Activated CD4-positive, alpha-beta T cell treated with anti-CD3 and anti-CD28 coated beads, Interleukin-2, Interleukin-4, amounts not matched to agents 100 ng/mL and 50 ng/mL, durations not matched to agents 16 hours and 8 hours (primary cell): ENCODE results near the gene SPATA6.
"Not testable (repeated sequence)": the region's sequence is repeated elsewhere in the genome, so short reads cannot be mapped to it uniquely, and the experiment has no call there.

Experiments
- DNase-seq: peaks from one replicate; pipeline ENCODE4 v3.0.0-alpha.2; 2020; ENCODE audit warnings: low spot score

Gene SPATA6

DNA sequence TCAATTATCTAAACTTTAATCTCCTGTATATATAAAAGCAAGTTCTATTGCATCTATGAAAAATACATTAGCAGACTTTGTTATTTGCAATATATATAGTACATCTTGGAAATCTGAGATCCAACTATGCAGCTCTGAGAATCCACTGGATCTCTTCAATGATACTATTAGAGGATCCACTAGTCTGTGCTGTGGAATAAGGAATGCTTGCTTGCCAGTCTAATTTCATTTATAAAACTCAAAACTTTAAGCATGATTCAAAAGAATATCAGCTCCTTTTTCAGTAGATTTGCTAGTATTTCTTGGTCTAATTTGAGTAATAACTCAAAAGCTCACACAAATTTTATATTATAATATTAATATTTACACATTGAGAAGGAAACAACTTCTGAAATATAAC, 115.1 kb downstream of the SPATA6 start:
- DNase-seq, result no peak

DNA sequence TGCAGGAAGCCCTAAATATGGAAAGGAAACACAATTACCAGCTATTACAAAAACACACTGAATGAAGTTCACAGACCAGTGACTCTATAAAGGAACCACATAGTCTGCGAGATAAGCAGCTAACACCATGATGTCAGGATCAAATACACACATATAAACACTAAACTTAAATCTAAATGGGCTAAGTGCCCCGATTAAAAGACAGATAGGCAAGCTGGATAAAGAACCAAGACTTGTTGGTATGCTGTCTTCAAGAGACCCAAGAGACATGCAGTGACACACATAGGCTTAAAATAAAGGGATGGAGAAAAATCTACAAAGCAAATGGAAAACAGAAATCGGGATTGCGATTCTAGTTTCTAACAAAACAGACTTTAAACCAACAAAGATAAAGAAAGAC, 127.6 kb downstream of the SPATA6 start:
- no peak for DNase-seq

DNA sequence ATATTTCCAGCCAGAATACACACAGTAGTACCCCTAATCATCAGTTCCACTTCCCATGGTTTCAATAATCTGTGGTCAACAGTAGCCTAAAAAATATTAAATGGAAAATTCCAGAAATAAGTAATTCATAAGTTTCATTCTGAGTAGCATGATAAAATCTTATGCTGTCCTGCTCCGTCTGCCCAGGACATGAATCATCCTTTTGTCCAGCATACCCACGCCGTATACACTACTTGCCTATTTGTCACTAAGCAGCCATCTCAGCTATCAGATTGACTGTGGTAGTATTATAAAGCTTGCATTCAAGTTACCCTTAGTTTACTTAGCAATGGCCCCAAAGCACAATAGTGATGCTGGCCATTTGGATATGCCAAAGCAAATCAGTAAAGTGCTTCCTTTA, 130.8 kb downstream of the SPATA6 start:
- no peak for DNase-seq

DNA sequence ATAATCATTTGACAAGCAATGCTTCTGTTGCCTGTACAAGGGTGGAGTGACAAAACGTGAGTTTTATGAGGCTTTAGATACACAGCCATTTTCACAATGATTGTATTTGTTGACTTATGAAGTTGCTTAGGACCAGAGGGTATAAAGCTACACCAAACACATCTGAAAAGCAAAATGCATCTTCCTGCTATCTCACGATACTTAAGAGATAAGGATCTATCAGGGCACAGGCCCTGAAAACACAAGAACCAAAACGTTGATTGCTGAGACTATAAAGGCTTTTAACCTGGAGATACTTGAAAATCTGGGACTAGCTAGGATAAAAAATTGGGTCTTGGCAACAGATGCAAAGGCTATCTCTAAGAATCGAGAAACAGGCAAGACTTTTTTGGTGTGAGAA, 133.7 kb downstream of the SPATA6 start:
- no peak for DNase-seq

DNA sequence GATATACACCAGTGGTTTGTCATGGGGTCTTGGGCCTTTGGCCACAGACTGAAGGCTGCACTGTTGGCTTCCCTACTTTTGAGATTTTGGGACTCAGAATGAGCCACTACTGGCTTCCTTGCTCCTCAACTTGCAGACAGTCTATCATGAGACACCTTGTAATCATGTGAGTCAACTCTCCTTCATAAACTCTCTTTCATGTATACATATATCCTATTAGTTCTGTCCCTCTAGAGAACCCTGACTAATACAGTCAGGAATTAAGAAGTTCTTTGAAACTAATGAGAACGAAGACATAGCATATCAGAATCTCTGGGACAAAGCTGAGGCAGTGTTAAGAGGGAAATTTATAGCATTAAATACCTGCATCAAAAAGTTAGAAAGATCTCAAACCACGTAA, 138.7 kb downstream of the SPATA6 start:
- no peak for DNase-seq

DNA sequence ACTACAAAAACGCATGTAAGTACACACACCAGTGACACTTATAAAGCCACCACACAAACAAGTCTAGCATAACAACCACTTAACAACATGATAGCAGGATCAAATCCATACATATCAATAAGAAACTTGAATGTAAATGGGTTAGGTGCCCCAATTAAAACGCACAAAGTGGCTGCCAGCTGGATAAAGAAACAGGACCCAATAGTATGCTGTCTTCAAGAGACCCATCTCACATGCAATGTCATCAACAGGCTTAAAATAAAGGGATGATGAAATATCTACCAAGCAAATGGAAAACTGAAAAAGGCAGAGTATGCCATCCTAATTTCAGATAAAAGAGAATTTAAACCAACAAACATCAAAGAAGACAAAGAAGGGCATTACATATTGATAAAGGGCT, 139.9 kb downstream of the SPATA6 start:
- DNase-seq, result no peak

DNA sequence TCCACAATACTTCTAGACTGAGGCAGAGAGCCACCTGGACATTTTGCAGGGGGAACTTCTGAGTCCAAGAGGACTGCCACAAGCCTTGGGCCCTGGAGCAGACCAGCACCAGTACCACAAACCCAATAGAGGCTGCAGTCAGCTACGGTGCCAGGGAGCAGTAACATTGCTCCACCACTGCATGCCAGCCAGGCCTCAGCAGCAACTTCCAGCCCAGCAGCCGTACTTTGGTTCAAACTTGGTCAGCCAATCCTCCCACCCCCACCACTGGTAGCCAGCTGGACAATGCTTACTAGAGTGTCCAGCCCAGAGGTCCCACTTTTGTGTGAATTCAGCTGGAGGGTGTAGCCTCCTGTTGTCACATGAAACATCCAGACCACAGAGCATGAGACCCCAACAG, 142.1 kb downstream of the SPATA6 start:
- DNase-seq, result no peak

DNA sequence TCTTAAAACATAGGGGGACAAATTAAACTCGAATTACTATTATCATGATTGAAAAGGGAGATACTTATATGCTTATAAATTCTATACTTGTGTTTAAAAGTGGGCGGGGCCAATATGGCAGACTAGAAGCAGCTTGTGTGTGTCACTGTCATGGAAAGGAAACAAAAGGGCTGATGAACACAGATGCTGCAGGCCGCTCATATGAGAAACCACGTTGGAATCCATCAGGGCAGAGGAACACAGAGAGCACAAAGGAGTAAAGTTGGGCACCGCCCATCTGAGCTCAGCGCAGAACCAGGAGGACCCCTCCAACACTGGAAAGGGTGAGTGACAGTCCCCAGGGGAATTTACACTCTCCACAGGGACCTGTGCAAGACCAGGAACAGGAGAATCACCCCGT, 142.5 kb downstream of the SPATA6 start:
- DNase-seq, result no peak

DNA sequence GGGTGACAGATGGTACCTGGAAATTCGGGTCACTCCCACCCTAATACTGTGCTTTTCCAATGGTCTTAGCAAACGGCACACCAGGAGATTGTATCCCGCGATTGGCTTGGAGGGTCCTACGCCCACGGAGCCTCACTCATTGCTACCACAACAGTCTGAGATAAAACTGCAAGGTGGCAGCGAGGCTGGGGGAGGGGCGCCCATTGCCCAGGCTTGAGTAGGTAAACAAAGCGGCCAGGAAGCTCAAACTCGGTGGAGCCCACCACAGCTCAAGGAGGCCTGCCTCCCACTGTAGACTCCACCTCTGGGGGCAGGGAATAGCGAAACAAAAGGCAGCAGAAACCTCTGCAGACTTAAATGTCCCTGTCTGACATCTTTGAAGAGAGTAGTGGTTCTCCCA, 160.2 kb downstream of the SPATA6 start:
- not testable (repeated sequence) for DNase-seq

DNA sequence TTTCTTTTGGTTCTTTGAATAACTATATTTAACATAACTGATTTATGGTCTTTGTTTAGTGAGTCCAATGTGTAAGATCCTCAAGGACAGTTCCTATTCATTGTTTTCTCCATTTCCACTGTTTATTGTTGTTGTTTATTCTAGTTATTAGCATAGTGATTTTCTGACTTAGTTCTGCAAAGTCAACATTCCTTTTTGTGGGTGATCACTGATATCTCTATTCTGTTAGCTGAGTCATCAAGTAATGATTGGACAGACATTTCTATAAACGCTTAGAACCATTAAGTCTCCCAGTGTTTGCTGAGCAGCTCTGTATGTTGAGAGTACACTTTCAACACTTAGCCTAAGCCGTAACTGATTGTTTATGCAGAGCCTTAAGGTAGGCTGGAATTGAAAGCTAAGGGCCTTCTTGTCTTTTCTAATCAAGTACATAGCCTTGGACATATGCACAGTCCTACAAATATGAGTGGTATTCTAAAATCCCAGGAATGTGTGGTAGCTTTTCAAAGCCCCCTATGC, 162.4 kb downstream of the SPATA6 start:
- DNase-seq, result no peak

DNA sequence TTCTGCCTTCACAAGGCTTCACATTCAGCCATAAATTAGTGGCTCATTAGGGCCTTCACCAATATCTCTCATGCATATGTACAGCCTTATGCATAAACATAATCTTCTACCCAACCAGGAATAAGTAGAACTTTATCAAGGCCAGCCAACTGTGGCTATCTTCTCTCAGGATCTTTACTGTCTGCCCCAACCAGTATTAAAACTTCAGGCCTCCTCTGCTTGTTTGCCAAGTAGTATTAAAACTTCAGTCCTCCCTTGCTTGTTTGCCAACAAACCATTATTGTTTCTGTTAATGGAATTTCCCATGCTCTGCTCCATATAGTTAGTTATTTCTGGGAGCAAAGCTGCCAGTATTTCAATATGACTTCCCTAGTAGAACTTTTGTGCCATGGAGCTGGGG, 169.4 kb downstream of the SPATA6 start:
- DNase-seq, result no peak

DNA sequence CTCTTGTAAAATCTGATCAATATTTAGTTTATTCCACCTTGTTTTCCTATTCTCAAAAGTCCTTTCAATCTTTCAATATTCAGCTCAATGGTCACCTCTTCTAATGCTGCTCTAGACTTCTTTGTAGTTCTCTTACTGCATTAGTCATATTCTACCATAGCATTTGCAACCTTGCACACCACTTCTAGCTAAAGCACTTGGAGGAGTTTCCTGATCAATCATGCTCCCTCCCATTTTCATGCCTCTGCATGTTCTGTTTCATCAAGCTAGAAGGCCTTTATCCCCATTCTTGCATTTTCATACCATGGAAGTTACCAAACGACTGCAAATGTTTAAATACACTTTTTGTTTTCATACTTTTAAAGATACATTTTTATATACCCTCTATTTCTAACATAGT, 177.3 kb downstream of the SPATA6 start:
- no peak for DNase-seq

DNA sequence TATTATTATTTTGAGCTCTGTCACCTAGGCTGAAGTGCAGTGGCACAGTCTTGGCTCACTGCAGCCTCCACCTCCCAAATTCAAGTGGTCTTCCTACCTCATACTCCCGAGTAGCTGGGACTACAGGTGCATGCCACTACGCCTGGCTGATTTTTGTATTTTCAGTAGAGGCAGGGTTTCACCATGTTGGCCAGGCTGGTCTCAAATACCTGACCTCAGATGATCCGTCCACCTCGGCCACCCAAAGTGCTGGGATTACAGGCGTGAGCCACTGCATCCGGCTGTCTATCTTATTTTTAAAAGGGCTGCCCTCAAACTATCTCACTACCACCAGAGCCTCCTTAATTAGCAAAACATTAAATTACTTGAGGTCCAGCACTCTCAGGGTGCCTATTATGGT, 177.9 kb downstream of the SPATA6 start:
- DNase-seq, result not testable (repeated sequence)

DNA sequence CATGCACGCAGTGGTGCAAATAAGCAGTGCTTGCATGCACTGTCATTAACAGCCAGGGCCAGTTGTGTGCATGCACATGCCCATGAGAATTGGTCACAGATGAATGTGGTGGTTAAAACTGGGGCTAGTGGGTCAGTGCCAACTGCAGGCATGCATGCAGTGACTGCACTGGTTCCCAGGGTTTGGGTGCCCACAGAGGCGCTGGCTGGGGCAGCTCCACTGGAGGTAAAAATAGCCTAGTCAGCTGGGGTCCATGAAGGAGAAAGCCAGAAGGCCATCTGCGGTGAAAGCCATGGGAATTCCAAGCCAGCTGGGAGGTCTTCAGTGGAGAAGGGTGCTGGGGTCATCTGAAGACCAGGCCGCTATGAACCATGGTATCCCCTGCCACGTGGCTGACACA, 179.3 kb downstream of the SPATA6 start:
- DNase-seq, result no peak

DNA sequence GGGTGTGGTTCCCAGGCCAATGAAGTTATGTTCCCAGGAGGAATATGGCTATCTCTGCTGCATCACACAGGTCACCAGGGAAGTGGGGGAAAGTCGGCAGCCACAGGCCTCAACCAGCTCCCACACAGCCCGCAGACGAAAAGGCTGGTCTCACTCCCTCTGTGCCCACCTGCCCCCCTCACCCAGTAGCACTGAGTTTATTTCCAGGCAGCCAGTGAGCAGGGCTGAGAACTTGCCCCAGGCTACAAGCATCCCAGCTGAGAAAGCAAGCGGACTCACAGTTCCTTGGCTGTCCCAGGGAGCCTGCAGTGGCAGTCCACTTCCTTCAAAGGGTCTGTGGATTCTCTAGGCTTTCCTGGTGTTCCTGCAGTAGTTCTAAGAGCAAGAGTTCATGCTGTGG, 180.6 kb downstream of the SPATA6 start:
- DNase-seq, result no peak

DNA sequence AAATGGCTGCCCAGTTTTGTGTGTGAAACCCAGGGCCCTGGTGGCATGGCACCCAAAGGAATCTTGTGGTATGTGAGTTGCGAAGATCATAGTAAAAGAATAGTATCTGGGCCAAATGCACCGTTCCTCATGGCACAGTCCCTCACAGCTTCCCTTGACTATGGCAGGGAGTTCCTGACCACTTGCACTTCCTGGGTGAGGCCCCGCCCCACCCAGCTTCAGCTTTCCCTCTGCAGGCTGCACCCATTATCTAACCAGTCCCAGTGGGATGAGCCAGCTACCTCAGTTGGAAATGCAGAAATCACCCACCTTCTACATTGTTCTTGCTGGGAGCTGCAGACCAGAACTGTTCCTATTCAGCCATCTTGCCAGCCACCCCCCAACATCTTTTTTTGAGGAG, 186.5 kb downstream of the SPATA6 start:
- DNase-seq, result no peak

DNA sequence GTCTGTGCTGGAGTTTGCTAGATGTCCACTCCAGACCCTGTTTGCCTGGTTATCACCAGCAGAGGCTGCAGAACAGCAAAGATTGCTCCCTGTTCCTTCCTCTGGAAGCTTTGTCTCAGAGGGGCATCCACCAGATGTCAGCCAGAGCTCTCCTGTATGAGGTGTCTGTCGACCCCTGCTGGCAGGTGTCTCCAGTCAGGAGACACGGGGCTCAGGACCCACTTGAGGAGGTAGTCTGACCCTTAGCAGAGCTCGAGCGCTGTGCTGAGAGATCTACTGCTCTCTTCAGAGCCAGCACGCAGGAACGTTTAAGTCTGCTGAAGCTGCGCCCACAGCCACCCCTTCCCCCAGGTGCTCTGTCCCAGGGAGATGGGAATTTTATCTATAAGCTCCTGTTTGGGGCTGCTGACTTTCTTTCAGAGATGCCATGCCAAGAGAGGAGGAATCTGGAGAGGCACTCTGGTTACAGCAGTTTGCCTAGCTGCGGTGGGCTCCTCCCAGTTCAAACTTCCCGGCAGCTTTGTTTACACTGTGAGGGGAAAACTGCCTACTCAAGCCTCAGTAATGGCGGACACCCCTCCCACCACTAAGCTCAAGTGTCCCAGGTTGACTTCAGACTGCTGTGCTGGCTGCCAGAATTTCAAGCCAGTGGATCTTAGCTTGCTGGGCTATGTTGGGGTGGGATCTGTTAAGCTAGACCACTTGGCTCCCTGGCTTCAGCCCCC, 187.1 kb downstream of the SPATA6 start:
- not testable (repeated sequence) for DNase-seq

DNA sequence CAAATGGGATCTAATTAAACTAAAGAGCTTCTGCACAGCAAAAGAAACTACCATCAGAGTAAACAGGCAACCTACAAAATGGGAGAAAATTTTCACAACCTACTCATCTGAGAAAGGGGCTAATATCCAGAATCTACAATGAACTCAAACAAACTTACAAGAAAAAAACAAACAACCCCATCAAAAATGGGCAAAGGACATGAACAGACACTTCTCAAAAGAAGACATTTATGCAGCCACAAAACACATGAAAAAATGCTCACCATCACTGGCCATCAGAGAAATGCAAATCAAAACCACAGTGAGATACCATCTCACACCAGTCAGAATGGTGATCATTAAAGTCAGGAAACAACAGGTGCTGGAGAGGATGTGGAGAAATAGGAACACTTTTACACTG, 189.7 kb downstream of the SPATA6 start:
- DNase-seq, result not testable (repeated sequence)

DNA sequence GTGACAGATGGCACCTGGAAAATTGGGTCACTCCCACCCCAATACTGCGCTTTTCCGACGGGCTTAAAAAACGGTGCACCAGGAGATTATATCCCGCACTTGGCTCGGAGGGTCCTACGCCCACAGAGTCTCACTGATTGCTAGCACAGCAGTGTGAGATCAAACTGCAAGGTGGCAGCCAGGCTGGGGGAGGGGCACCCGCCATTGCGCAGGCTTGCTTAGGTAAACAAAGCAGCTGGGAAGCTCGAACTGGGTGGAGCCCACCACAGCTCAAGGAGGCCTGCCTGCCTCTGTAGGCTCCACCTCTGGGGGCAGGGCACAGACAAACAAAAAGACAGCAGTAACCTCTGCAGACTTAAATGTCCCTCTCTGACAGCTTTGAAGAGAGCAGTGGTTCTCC, 194.6 kb downstream of the SPATA6 start:
- not testable (repeated sequence) for DNase-seq

DNA sequence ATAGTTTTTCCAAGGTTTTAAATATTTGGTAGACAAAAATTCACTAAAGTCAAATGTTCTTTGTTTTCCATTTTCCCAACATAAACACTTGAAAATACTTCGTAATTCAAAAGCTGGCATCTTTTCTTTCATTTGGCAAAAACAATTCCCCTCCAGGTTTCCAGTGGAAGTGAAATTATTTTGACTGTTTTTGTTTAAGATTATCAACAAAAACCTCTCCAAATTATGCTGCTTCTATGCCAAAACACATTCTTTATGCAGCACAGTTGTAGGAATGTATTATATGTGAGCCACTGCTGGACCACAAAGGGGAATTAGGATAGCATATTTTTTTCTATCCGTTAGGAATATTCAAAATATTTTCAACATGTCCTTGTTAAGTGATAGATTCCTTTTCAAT, 205.4 kb downstream of the SPATA6 start:
- no peak for DNase-seq

DNA sequence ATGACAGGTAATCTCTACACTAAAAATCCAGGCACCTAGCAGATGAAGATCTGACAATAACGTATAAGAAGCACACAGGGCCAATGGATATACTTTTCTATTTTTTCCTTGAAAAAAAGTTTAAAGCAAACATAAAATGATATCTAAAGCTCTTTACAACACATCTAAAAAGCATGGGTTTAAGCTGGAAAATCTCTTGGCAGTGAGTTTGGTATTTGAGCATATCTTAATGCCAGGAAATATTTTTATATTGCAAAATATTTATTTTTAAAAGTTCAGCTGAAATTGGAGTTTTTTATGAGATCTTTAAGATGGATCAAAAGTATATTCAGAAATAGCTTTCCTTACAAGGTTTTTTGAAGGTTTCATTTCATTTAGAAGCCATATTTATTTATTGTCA, 209.0 kb downstream of the SPATA6 start:
- no peak for DNase-seq

DNA sequence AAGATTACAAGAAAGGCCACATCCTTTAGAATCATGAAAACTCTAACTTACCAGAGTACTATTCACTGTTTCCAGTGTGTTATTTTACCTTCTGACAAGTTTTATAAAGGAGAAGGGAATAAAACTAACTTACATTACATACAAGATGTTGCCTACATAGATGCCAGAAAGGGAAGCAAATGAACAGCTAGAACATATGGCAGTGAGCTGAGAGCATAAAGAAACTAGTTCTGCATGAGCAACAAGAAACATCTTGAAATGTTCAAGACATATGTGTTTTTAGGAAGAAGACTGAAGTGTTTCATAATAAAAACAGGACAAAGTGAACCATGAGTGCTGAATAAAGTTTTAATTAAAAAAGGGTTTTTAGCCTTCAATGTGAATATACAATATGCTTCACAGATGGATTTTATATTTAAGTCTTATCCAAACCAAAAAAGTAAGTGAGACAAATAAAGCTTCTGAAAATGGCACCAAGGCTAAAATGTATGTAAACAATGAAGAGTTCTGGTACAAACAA, 210.1 kb downstream of the SPATA6 start:
- no peak for DNase-seq

DNA sequence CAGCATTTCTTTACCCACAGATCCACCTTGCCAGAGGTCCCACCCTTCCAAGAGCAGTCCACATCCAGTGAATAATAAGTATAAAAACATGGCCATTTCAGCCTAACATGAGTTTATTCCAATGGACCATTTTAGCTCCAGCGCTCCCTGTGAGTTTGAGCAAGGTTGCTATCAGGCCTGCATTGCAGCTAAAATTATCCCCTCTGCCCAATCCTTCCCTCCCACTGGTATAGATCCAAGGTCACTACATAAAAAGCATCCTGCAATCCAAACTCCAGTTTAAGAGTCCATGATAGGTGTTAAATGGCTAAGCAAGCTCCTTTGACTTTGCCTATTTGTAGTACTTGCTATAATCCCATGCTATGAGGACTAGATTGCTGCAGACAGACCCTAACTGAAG, 213.9 kb downstream of the SPATA6 start:
- DNase-seq, result no peak

DNA sequence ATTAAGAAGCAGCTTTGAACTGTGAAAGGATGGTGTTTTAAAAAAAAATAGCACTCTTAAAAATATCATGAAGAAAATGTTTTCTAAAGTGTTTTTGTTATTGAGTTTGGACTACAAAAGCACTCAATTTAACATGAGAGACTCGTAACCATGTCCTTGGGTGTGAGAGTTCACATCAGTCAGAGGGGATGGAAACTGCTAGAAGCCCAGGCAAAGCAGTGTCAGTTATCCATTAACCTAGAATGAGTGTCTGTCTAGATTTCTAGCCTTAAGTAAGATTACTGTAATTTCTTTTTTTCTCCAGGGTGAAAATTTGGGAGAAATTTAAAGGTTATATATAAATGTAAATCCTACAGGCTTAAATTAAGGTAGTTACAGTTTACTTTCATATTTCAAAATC, 217.8 kb downstream of the SPATA6 start:
- no peak for DNase-seq
